ENCODE data around the gene SEC14L1. TPM values are rescaled to one million over a fixed set of nuclear protein-coding genes. Genes with fewer than 3 reads are reported as not detected.
"Not testable (repeated sequence)": the region's sequence is repeated elsewhere in the genome, so short reads cannot be mapped to it uniquely, and the experiment has no call there.

SEC14L1 gene
- total RNA-seq, 2 experiments from 2014 or later: 56.9 to 59.6 TPM

- Mint-ChIP-seq H3K9me3 (peaks cover 2% of the 10 kb centered on the region), H3K27me3 (no peaks in the 10 kb centered on the region), H3K36me3 (peaks cover 29% of the 10 kb centered on the region), H3K4me3 (no peak overlapping the region), H3K27ac (no peak overlapping the region), H3K4me1 (peaks cover 50% of the 10 kb centered on the region)
- no peak for DNase-seq
Observed at GRCh38 chr17:77144227-77144626, 3.5 kb downstream of the SEC14L1 start.

GRCh38 chr17:77145224-77145611 lies 4.4 kb downstream of the SEC14L1 start:
- DNase-seq: no peak
- H3K27me3 Mint-ChIP-seq: no peaks in the 10 kb centered on the region
- H3K27ac Mint-ChIP-seq: peak overlapping the region; percentile 21
- peaks cover 43% of the 10 kb centered on the region for H3K4me1 Mint-ChIP-seq
- no peaks in the 10 kb centered on the region for H3K9me3 Mint-ChIP-seq
- H3K4me3 Mint-ChIP-seq: no peak overlapping the region
- peaks cover 25% of the 10 kb centered on the region for H3K36me3 Mint-ChIP-seq

- H3K9me3 Mint-ChIP-seq: no peaks in the 10 kb centered on the region
- H3K4me3 Mint-ChIP-seq: peak overlapping the region; percentile 23
- peak overlapping the region; percentile 69 for H3K27ac Mint-ChIP-seq
- no peak for DNase-seq
- H3K27me3 Mint-ChIP-seq: no peaks in the 10 kb centered on the region
- peaks cover 48% of the 10 kb centered on the region for H3K4me1 Mint-ChIP-seq
- peaks cover 25% of the 10 kb centered on the region for H3K36me3 Mint-ChIP-seq
Observed at GRCh38 chr17:77145612-77146245, 5.0 kb downstream of the SEC14L1 start.

- no peak overlapping the region for H3K4me3 Mint-ChIP-seq
- no peak for DNase-seq
- H3K27ac Mint-ChIP-seq: peak overlapping the region; percentile 69
- peaks cover 53% of the 10 kb centered on the region for H3K4me1 Mint-ChIP-seq
- peaks cover 28% of the 10 kb centered on the region for H3K36me3 Mint-ChIP-seq
- no peaks in the 10 kb centered on the region for H3K27me3 Mint-ChIP-seq
- H3K9me3 Mint-ChIP-seq: no peaks in the 10 kb centered on the region
Observed at GRCh38 chr17:77146246-77146632, 5.5 kb downstream of the SEC14L1 start.

- no peak overlapping the region for H3K27ac Mint-ChIP-seq
- H3K9me3 Mint-ChIP-seq: no peaks in the 10 kb centered on the region
- peaks cover 28% of the 10 kb centered on the region for H3K36me3 Mint-ChIP-seq
- no peak overlapping the region for H3K4me3 Mint-ChIP-seq
- no peak for DNase-seq
- peaks cover 51% of the 10 kb centered on the region for H3K4me1 Mint-ChIP-seq
- no peaks in the 10 kb centered on the region for H3K27me3 Mint-ChIP-seq
Observed at GRCh38 chr17:77146882-77147281, 6.1 kb downstream of the SEC14L1 start.

GRCh38 chr17:77147357-77147801 lies 6.6 kb downstream of the SEC14L1 start:
- H3K27me3 Mint-ChIP-seq: no peaks in the 10 kb centered on the region
- H3K36me3 Mint-ChIP-seq: peaks cover 26% of the 10 kb centered on the region
- no peak overlapping the region for H3K4me3 Mint-ChIP-seq
- H3K4me1 Mint-ChIP-seq: peaks cover 46% of the 10 kb centered on the region
- no peaks in the 10 kb centered on the region for H3K9me3 Mint-ChIP-seq
- no peak overlapping the region for H3K27ac Mint-ChIP-seq
- DNase-seq: no peak

GRCh38 chr17:77148077-77148939 lies 7.5 kb downstream of the SEC14L1 start:
- no peak for DNase-seq
- peaks cover 22% of the 10 kb centered on the region for H3K36me3 Mint-ChIP-seq
- H3K27ac Mint-ChIP-seq: no peak overlapping the region
- H3K4me1 Mint-ChIP-seq: peaks cover 42% of the 10 kb centered on the region
- no peaks in the 10 kb centered on the region for H3K27me3 Mint-ChIP-seq
- no peaks in the 10 kb centered on the region for H3K9me3 Mint-ChIP-seq
- no peak overlapping the region for H3K4me3 Mint-ChIP-seq

GRCh38 chr17:77148940-77149510 lies 8.3 kb downstream of the SEC14L1 start:
- Mint-ChIP-seq H3K36me3 (peaks cover 22% of the 10 kb centered on the region), H3K4me3 (no peak overlapping the region), H3K27me3 (no peaks in the 10 kb centered on the region), H3K9me3 (no peaks in the 10 kb centered on the region), H3K4me1 (peaks cover 36% of the 10 kb centered on the region), H3K27ac (no peak overlapping the region)
- no peak for DNase-seq

- Mint-ChIP-seq H3K4me1 (peaks cover 41% of the 10 kb centered on the region), H3K27ac (no peak overlapping the region), H3K27me3 (no peaks in the 10 kb centered on the region)
Observed at GRCh38 chr17:77150196-77150595, 9.4 kb downstream of the SEC14L1 start.

GRCh38 chr17:77151186-77151585 lies 10.4 kb downstream of the SEC14L1 start:
- Mint-ChIP-seq H3K36me3 (peaks cover 17% of the 10 kb centered on the region), H3K27me3 (no peaks in the 10 kb centered on the region), H3K4me1 (peaks cover 40% of the 10 kb centered on the region), H3K4me3 (no peak overlapping the region), H3K9me3 (no peaks in the 10 kb centered on the region), H3K27ac (no peak overlapping the region)
- DNase-seq: no peak

More at GRCh38 chr17:77150196-77150595, 9.4 kb downstream of the SEC14L1 start:
- no peak for DNase-seq
- Mint-ChIP-seq H3K36me3 (peaks cover 22% of the 10 kb centered on the region), H3K9me3 (no peaks in the 10 kb centered on the region), H3K4me3 (no peak overlapping the region)

- H3K4me3 Mint-ChIP-seq, H3K27ac Mint-ChIP-seq, H3K9me3 Mint-ChIP-seq, H3K27me3 Mint-ChIP-seq, DNase-seq: not testable (repeated sequence)
- Mint-ChIP-seq H3K4me1 (peaks cover 37% of the 10 kb centered on the region), H3K36me3 (peaks cover 12% of the 10 kb centered on the region)
Observed at GRCh38 chr17:77152056-77152455, 11.3 kb downstream of the SEC14L1 start.

- peaks cover 38% of the 10 kb centered on the region for H3K4me1 Mint-ChIP-seq
- no peak overlapping the region for H3K4me3 Mint-ChIP-seq
- H3K9me3 Mint-ChIP-seq: no peaks in the 10 kb centered on the region
- H3K27me3 Mint-ChIP-seq: no peaks in the 10 kb centered on the region
- H3K36me3 Mint-ChIP-seq: peaks cover 16% of the 10 kb centered on the region
- no peak for DNase-seq
- H3K27ac Mint-ChIP-seq: no peak overlapping the region
Observed at GRCh38 chr17:77153472-77153871, 12.7 kb downstream of the SEC14L1 start.

- Mint-ChIP-seq H3K4me1 (peaks cover 36% of the 10 kb centered on the region), H3K27me3 (no peaks in the 10 kb centered on the region)
Observed at GRCh38 chr17:77153999-77154586, 13.3 kb downstream of the SEC14L1 start.

GRCh38 chr17:77155125-77155524 lies 14.4 kb downstream of the SEC14L1 start:
- no peak for DNase-seq
- H3K9me3 Mint-ChIP-seq: no peaks in the 10 kb centered on the region
- peak overlapping the region; percentile 19 for H3K27ac Mint-ChIP-seq
- H3K36me3 Mint-ChIP-seq: peaks cover 14% of the 10 kb centered on the region
- no peaks in the 10 kb centered on the region for H3K27me3 Mint-ChIP-seq
- H3K4me3 Mint-ChIP-seq: no peak overlapping the region
- H3K4me1 Mint-ChIP-seq: peaks cover 40% of the 10 kb centered on the region

More at GRCh38 chr17:77153999-77154586, 13.3 kb downstream of the SEC14L1 start:
- no peak for DNase-seq
- no peaks in the 10 kb centered on the region for H3K9me3 Mint-ChIP-seq
- H3K4me3 Mint-ChIP-seq: no peak overlapping the region
- H3K36me3 Mint-ChIP-seq: peaks cover 16% of the 10 kb centered on the region
- no peak overlapping the region for H3K27ac Mint-ChIP-seq

GRCh38 chr17:77157766-77158165 lies 17.0 kb downstream of the SEC14L1 start:
- H3K27me3 Mint-ChIP-seq, DNase-seq, H3K4me3 Mint-ChIP-seq, H3K9me3 Mint-ChIP-seq, H3K27ac Mint-ChIP-seq: not testable (repeated sequence)
- Mint-ChIP-seq H3K36me3 (peaks cover 13% of the 10 kb centered on the region), H3K4me1 (peaks cover 35% of the 10 kb centered on the region)

All from activated naive CD8-positive, alpha-beta T cell treated with anti-CD3 and anti-CD28 coated beads for 36 hours (primary cell).